ENCODE data around the gene PMPCA.

DNA sequence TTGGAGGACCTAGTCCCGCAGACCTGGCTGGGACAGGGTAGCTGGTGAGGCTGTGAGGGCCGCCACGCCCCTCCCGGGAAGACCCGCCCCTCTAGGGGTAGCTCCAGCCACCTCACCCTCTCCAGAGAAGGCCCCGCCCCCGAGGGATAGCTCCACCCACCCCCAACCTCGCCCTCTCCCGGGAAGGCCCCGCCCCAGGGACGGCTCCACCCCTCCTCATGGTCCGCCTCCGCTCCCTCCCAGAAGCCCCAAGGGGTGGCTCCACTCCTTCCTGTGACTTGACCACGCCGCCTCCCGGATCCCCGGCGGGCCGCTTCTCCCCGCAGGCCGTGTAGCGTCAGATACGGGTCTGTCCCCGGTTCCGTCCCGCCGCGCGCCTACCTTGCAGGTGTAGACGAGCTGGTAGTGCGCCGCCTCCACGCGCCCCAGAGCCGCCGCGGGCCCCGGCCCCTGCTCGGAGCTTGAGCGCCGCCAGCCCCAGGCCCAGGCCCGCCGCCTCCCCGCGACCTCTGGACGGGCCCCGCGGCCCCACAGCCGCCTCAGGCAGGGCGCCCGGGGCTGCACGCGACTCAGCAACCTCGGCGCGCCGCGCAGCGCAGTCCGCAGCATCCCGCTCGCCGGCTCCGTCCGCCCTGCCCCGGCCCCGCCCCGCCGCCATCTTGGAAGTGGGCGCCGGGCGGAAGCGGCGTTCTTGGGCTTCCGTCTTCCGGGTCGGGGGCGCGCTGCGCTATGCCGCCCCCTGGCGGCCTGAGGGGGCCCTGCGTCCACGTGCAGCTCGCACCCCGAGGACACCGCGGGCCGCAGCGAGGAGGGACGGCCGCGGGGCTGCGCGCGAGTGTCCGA lies 47.1 kb upstream of the PMPCA start, which contains the start of gene DNLZ:
- peak; percentile 89 for TF ChIP-seq POLR2AphosphoS5 (IDR thresholded peaks at IDR 0.05; ENCODE audit: low read depth, low read length)
- TF ChIP-seq, protein P1, sequence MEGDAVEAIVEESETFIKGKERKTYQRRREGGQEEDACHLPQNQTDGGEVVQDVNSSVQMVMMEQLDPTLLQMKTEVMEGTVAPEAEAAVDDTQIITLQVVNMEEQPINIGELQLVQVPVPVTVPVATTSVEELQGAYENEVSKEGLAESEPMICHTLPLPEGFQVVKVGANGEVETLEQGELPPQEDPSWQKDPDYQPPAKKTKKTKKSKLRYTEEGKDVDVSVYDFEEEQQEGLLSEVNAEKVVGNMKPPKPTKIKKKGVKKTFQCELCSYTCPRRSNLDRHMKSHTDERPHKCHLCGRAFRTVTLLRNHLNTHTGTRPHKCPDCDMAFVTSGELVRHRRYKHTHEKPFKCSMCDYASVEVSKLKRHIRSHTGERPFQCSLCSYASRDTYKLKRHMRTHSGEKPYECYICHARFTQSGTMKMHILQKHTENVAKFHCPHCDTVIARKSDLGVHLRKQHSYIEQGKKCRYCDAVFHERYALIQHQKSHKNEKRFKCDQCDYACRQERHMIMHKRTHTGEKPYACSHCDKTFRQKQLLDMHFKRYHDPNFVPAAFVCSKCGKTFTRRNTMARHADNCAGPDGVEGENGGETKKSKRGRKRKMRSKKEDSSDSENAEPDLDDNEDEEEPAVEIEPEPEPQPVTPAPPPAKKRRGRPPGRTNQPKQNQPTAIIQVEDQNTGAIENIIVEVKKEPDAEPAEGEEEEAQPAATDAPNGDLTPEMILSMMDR (IDR thresholded peaks at IDR 0.05 in 2 of 3, conservative IDR thresholded peaks at IDR 0.05 in 1 of 3; ENCODE audit: borderline replicate concordance in 1 of 3, insufficient read depth in 1 of 3, low read depth in 2 of 3, low read length in 2 of 3) = peak in 2 of 3 experiments; percentile 77 to 89; a peak in 4 of 6 replicates
- TF ChIP-seq SP1 (IDR thresholded peaks at IDR 0.05; ENCODE audit: low read depth) = no peak
- TF ChIP-seq POLR2A (IDR thresholded peaks at IDR 0.05; ENCODE audit: borderline replicate concordance, extremely low read depth, insufficient read depth, insufficient read length) = peak; percentile 74
- no peak for TF ChIP-seq RAD21 (IDR thresholded peaks at IDR 0.05; ENCODE audit: low read depth)
- TF ChIP-seq EZH2phosphoT487 (IDR thresholded peaks at IDR 0.05; ENCODE audit: borderline replicate concordance) = no peak
- TF ChIP-seq, protein P2, sequence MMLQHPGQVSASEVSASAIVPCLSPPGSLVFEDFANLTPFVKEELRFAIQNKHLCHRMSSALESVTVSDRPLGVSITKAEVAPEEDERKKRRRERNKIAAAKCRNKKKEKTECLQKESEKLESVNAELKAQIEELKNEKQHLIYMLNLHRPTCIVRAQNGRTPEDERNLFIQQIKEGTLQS (IDR thresholded peaks at IDR 0.05) = no peak
- TF ChIP-seq, protein P3, sequence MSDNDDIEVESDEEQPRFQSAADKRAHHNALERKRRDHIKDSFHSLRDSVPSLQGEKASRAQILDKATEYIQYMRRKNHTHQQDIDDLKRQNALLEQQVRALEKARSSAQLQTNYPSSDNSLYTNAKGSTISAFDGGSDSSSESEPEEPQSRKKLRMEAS (IDR thresholded peaks at IDR 0.05) = no peak
- no peak for TF ChIP-seq ZNF274 (IDR thresholded peaks at IDR 0.05; ENCODE audit: low read depth, low read length)
- TF ChIP-seq FOSL1 (IDR thresholded peaks at IDR 0.05; ENCODE audit: low read depth) = no peak
